Mucosa of descending colon (tissue), 3 donors: Measurements from ENCODE around the gene UVRAG. TPM values are rescaled to one million over a fixed set of nuclear protein-coding genes. Genes with fewer than 3 reads are reported as not detected.

Experiments used
- ATAC-seq: fragments of 200-7000 bp; cut with Tn5 transposase; one replicate; pipeline ENCODE4 v1.9.1; 2020; ENCODE audit warnings: mild to moderate bottlenecking, moderate library complexity
- DNase-seq, 3 donors: peaks; one replicate each; pipeline ENCODE4 v3.0.0-alpha.2; 2020
- H3K36me3 ChIP-seq: fragments of 200-600 bp; one replicate; pipeline ENCODE4 v1.8.0; 2021; ENCODE audit warnings: low read depth, mild to moderate bottlenecking
- H3K4me1 ChIP-seq: fragments of 200-600 bp; one replicate; pipeline ENCODE4 v1.8.0; 2021; ENCODE audit warnings: low read depth, mild to moderate bottlenecking
- H3K4me3 ChIP-seq: fragments of 200-600 bp; one replicate; pipeline ENCODE4 v1.8.0; 2021; ENCODE audit warnings: mild to moderate bottlenecking
- H3K9me3 ChIP-seq: fragments of 200-600 bp; one replicate; pipeline ENCODE4 v1.8.0; 2021; ENCODE audit warnings: mild to moderate bottlenecking
- intact Hi-C, 2 donors: fragments of 100-400 bp; cut with DNase I in 1 of 2; cut with micrococcal nuclease in 1 of 2; formaldehyde crosslinking; loops; one replicate each; pipeline versions ENCODE4 v1.11.0 to v1.11.1; 2022; cut with DNase I, micrococcal nuclease
- long read RNA-seq, 2 donors: library from polyadenylated mRNA; unstranded; transcript quantifications; one replicate each; pipeline ENCODE4 v2.0.0, GENCODE V29; 2019 to 2021
- total RNA-seq, 3 donors: library from RNA; stranded (reverse); fragmentation: NEBNext Ultra II Directional in 2 of 3; extraction: Animal tissue kit (Norgen Biotek cat#: 25700) in 2 of 3; gene quantifications; one replicate each; pipeline versions ENCODE4 v1.2.1 to v1.2.4, GENCODE V29; 2021 to 2023
- TF ChIP-seq, protein P1 (sequence below): fragments of 200-600 bp; IDR thresholded peaks from one replicate; pipeline ENCODE4 v1.8.0; 2022; ENCODE audit warnings: antibody characterized with exemption, mild to moderate bottlenecking
- donor health status: DM: no; HTN: no; CAD: no; lungs with moderate emphysema.
- donor health status: DM: no; HTN: no; CAD: no.
- donor health status: DM: no; HTN: yes; CAD: no.

UVRAG gene
- 10 to 100 TPM; 14.9 to 37.1 (median 16.9) TPM for total RNA-seq
- long read RNA-seq, donor 1, full-length matches to known transcripts = 41 of 65 reads
- long read RNA-seq, donor 1, partial matches to known transcripts = 15 of 65 reads
- long read RNA-seq, donor 1, other reads (novel, unspliced or antisense) = 9 of 65 reads
- long read RNA-seq, donor 2, full-length matches to known transcripts = 1 of 17 reads
- long read RNA-seq, donor 2, partial matches to known transcripts = 9 of 17 reads
- long read RNA-seq, donor 2, other reads (novel, unspliced or antisense) = 7 of 17 reads

DNA sequence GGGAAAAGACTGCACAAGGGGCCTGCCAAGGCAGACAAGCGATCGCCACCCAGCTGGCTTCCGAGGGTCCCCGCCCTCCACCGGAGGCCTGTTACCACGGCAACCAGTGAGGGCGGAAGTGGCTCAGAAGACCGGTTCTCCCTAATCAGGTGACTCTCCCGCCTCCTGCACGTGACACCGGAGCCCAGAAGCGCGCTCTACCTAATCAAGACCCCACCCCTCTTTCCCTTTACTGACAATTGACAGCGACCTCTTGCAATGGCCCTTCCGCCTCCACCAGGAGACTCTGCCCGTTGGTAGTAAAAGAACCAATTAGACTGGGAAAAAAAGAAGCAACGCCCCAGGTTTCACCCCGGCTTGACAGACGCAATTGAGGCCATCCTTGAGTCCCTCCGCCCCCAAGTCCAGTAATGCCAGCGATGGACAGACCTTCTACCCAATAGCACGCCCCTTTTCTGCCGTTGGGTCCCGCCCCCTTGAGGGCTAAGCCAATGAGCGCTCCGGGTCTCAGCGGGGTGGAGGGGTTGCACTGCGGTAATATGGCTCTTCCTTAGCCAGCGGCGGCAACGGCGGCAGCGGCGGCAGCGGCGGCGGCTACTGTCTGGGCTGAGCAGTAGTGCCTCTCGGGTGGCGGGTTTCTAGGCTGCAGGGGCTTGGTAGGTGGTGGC is at the start of gene UVRAG:
UVRAG (plus strand) TSS at position 534 of the 668 bp plus-strand sequence. CDS start 198 bp downstream, outside the sequence.
- peak; percentile 94 for ATAC-seq
- DNase-seq = peak; percentile 99
- peaks cover 17% of the 10 kb centered on the region for H3K4me1 ChIP-seq
- no peaks in the 10 kb centered on the region for H3K9me3 ChIP-seq
- TF ChIP-seq, protein P1, sequence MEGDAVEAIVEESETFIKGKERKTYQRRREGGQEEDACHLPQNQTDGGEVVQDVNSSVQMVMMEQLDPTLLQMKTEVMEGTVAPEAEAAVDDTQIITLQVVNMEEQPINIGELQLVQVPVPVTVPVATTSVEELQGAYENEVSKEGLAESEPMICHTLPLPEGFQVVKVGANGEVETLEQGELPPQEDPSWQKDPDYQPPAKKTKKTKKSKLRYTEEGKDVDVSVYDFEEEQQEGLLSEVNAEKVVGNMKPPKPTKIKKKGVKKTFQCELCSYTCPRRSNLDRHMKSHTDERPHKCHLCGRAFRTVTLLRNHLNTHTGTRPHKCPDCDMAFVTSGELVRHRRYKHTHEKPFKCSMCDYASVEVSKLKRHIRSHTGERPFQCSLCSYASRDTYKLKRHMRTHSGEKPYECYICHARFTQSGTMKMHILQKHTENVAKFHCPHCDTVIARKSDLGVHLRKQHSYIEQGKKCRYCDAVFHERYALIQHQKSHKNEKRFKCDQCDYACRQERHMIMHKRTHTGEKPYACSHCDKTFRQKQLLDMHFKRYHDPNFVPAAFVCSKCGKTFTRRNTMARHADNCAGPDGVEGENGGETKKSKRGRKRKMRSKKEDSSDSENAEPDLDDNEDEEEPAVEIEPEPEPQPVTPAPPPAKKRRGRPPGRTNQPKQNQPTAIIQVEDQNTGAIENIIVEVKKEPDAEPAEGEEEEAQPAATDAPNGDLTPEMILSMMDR = no peak
- peak within 1 kb of the TSS; percentile 87 for H3K4me3 ChIP-seq
- H3K36me3 ChIP-seq = no peaks in the 10 kb centered on the region
- intact Hi-C loops = no loop called here

DNA sequence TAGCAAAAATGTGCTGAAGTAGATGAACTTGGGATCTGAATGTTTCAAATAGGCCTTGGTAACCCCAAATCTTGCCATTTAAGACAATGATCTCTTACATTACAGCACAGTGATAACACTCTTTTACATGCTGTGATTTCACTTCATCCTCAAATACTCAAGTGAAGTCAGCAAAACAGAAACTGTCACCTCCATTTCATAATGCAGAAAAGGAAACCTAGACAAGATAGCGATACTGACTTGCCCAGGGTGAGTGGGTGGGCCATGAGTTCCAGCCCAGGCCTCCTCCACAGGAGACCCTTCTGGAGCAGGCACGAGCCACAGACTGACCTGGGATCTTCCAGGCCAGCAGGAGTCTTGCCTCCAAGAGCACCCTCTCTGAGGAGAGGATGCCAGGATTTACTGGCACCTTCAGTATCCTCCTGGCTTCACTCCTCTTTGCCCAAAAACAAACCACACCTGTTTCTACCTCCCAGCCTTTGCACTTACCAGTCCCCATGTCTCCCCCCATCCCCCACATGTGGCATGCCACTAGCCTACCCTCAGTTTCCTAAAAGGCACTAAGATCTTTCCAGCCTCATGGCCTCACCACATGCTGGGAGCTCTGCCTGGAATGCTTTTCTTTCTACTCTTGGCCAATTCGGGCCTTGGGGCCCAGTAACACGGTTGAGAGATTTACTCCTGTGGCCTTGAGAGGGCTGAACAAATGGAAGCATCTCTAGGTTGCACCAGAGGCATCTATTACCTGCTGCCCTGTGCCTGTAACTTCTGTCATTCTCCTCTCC is 48.4 kb upstream of the UVRAG start:
- Histone ChIP-seq H3K9me3 (no peaks in the 10 kb centered on the region), H3K4me1 (peaks cover 13% of the 10 kb centered on the region), H3K36me3 (no peaks in the 10 kb centered on the region), H3K4me3 (no peak overlapping the region)
- intact Hi-C loops = no loop called here
- ATAC-seq (no peak), DNase-seq (no peak)
- TF ChIP-seq, protein P1 = no peak

DNA sequence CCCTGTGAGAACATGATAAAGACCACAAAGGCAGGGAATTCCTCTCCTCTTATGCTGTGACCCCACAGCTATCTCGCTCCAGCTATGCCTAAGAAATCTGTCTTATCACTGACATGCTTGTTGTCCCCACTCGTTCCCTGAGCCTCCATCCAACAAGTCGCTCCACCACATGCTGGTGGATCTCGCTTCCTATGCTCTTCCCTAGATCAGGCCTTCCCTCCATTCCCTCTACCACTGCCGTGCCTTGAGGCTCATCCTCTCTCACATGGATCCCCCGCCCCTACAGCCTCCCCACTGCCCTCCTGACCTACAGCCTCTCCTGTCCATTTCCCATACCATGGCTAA is 47.8 kb upstream of the UVRAG start:
- DNase-seq = no peak
- Histone ChIP-seq H3K4me1 (peaks cover 13% of the 10 kb centered on the region), H3K36me3 (no peaks in the 10 kb centered on the region), H3K9me3 (no peaks in the 10 kb centered on the region), H3K4me3 (no peak overlapping the region)
- TF ChIP-seq, protein P1 = no peak
- intact Hi-C loops = no loop called here
- ATAC-seq = no peak

DNA sequence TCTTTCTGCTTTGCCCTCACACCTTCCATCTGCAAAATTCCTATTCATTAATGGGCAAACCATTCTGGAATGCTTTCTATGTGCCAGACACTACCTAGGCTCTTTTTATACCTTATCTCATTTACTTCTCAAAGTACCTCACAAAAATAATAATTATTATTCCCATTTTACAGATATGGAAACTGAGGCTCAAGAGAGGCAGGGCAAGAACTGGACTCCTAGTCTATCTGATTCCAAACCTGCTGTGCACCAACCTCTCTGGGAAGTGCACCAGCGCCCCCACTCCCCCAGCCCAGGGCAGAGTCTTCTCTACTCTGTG is 47.3 kb upstream of the UVRAG start:
- H3K4me3 ChIP-seq = no peak overlapping the region
- intact Hi-C loops = no loop called here
- TF ChIP-seq, protein P1 = no peak
- H3K4me1 ChIP-seq = peaks cover 13% of the 10 kb centered on the region
- DNase-seq (no peak), ATAC-seq (no peak)
- H3K9me3 ChIP-seq = no peaks in the 10 kb centered on the region
- H3K36me3 ChIP-seq = no peaks in the 10 kb centered on the region

DNA sequence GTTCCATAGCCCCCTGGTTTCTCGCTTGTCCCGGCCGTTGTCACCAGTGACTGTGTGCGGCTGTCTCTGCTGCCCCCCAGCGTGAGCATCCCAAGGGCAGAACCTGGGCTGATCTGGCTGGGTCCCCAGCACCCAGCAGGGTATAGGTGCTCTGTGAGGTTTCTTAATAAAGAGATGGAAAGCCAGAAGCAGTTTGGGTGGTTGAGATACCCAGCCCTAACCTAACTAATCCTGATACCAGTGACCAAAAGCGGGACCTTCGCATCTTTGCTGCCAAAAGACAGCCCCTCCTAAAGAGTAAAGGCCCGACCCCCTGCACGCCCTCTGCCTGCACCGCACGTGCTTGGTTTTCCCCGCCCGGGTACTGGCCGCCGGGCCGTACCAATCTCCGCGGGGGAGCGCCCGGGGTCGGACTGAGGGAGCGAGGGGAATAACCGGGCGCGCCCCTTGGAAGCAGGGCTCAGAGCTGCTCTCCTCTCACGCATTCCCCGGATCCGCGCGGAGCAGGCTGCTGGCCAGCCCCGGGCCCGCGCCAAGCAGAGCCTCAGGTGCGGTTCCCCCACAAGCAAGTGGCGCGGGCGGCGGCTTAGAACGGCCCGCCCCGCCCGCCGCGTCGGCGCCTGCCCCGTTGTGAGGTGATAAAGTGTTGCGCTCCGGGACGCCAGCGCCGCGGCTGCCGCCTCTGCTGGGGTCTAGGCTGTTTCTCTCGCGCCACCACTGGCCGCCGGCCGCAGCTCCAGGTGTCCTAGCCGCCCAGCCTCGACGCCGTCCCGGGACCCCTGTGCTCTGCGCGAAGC is 46.7 kb upstream of the UVRAG start, which contains the start of gene DGAT2:
DGAT2 (plus strand) TSS at position 667 of the 797 bp plus-strand sequence. CDS start 214 bp downstream, outside the sequence.
- ATAC-seq = peak; percentile 93
- intact Hi-C loops = no loop called here
- H3K4me3 ChIP-seq = no peak within 1 kb of the TSS
- TF ChIP-seq, protein P1 = no peak
- peaks cover 13% of the 10 kb centered on the region for H3K4me1 ChIP-seq
- peak; percentile 84 to 86 (median 85) for DNase-seq
- H3K9me3 ChIP-seq = no peaks in the 10 kb centered on the region
- no peaks in the 10 kb centered on the region for H3K36me3 ChIP-seq
